ENCODE data around the gene GDI1.

Gene GDI1

GRCh38 chrX:154472685-154473632 lies 36.0 kb downstream of the GDI1 start:
- TF ChIP-seq GLIS3 (CRISPR knock-in tag; IDR thresholded peaks at IDR 0.05) (no peak), ARNTL (CRISPR knock-in tag; IDR thresholded peaks at IDR 0.05; ENCODE audit: borderline replicate concordance, low read depth) (no peak), TCF4 (CRISPR knock-in tag; IDR thresholded peaks at IDR 0.05; ENCODE audit: borderline replicate concordance) (no peak), ZNF565 (CRISPR knock-in tag; conservative IDR thresholded peaks at IDR 0.05; ENCODE audit: low read depth) (no peak), ZNF70 (CRISPR knock-in tag; IDR thresholded peaks at IDR 0.05) (no peak), RARB (CRISPR knock-in tag; IDR thresholded peaks at IDR 0.05) (no peak), ISL1 (CRISPR knock-in tag; IDR thresholded peaks at IDR 0.05) (no peak)
- ATAC-seq, result no peak

- no peak for TF ChIP-seq RARB (CRISPR knock-in tag; IDR thresholded peaks at IDR 0.05)
- no peak for ATAC-seq
These were observed 36.7 kb downstream of the GDI1 start for GRCh38 chrX:154473683-154474082.

GRCh38 chrX:154476821-154477220 lies 39.9 kb downstream of the GDI1 start:
- TF ChIP-seq ZNF8 (CRISPR knock-in tag; IDR thresholded peaks at IDR 0.05) (no peak), SNAI2 (CRISPR knock-in tag; IDR thresholded peaks at IDR 0.05) (no peak), TSHZ2 (CRISPR knock-in tag; IDR thresholded peaks at IDR 0.05) (no peak), ISL1 (CRISPR knock-in tag; IDR thresholded peaks at IDR 0.05) (no peak), ZNF70 (CRISPR knock-in tag; IDR thresholded peaks at IDR 0.05) (no peak), TOX (CRISPR knock-in tag; IDR thresholded peaks at IDR 0.05; ENCODE audit: borderline replicate concordance) (no peak)
- no peak for ATAC-seq

- TF ChIP-seq ZFP3 (CRISPR knock-in tag; IDR thresholded peaks at IDR 0.05) (no peak), ZNF8 (CRISPR knock-in tag; IDR thresholded peaks at IDR 0.05) (no peak), PATZ1 (CRISPR knock-in tag; IDR thresholded peaks at IDR 0.05; ENCODE audit: borderline replicate concordance) (no peak), ARNTL (CRISPR knock-in tag; IDR thresholded peaks at IDR 0.05; ENCODE audit: borderline replicate concordance, low read depth) (no peak)
- ATAC-seq, result peak; percentile 13
These were observed 41.0 kb downstream of the GDI1 start for GRCh38 chrX:154477891-154478477.

GRCh38 chrX:154478728-154479622 lies 42.0 kb downstream of the GDI1 start, which contains the start of gene LAGE3:
Gene LAGE3 (minus strand): TSS chrX:154479281. CDS start chrX:154478915, 366 bp downstream.
- TF ChIP-seq ZC3H10 (CRISPR knock-in tag; IDR thresholded peaks at IDR 0.05), result no peak
- TF ChIP-seq CSDC2 (CRISPR knock-in tag; IDR thresholded peaks at IDR 0.05), result no peak
- TF ChIP-seq PPARA (CRISPR knock-in tag; IDR thresholded peaks at IDR 0.05; ENCODE audit: borderline replicate concordance), result no peak
- no peak for TF ChIP-seq ESRRG (CRISPR knock-in tag; IDR thresholded peaks at IDR 0.05)
- no peak for TF ChIP-seq SNAI2 (CRISPR knock-in tag; IDR thresholded peaks at IDR 0.05)
- peak; percentile 93 for ATAC-seq

- ATAC-seq, result no peak
- TF ChIP-seq POU6F1 (CRISPR knock-in tag; IDR thresholded peaks at IDR 0.05; ENCODE audit: borderline replicate concordance, low read depth) (no peak), ZC3H10 (CRISPR knock-in tag; IDR thresholded peaks at IDR 0.05) (no peak), TSHZ2 (CRISPR knock-in tag; IDR thresholded peaks at IDR 0.05) (no peak), CREB5 (CRISPR knock-in tag; IDR thresholded peaks at IDR 0.05; ENCODE audit: low read depth) (no peak), ZNF8 (CRISPR knock-in tag; IDR thresholded peaks at IDR 0.05) (no peak), ESRRG (CRISPR knock-in tag; IDR thresholded peaks at IDR 0.05) (no peak)
These were observed 44.2 kb downstream of the GDI1 start for GRCh38 chrX:154481195-154481594.

Data from SK-N-SH treated with all-trans-retinoic acid at 6 μM for 48 hours (cell line).